Skin of body (tissue), 2 donors: ENCODE measurements around the gene CPM. TPM values are rescaled to one million over a fixed set of nuclear protein-coding genes. Genes with fewer than 3 reads are reported as not detected.
A peak's percentile ranks its signal among the peaks of the same experiment; 100 is the strongest.

Experiments
- DNase-seq: peaks from one replicate; lab custom pipeline; 2025; lab: John Stamatoyannopoulos, UW
- total RNA-seq: library from RNA; depleted of rRNA; stranded (reverse); fragments of >200 nt; gene quantifications from one replicate; pipeline ENCODE4 v1.2.3, GENCODE V29; 2014

Gene CPM
- total RNA-seq, 1 donor from 2014 or later, result 20.5 TPM

DNA sequence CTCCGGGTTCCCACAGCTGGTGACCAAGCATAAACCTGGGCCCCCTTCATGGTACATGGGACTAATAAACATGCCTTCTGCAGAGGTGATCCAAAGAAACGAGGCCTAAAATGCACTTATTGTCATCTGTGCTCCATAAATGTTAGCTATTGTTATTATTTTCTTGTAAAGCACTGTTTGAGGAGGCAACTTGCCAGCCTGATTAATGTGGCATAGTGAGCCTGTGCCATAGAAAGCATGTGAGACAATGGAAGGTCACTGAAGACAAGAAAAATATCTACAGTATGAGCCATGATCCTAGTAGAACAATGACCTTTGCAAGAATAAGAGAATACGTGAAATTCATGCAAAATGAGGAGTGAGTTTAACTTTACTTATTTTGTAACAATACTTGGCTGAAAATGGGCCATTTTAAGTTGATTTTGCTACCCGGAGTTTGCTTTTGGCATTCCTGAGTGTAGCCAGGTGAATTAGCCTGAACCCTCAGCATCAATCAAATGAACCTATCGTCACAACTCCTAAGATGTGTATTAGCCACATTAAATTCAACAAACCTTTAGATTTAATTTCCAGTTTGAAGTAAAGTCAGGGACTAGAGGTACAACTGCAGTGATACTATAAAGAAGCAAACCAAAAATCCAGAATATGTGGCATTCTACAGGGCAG is 52.2 kb downstream of the CPM start:
- DNase-seq, result no peak

DNA sequence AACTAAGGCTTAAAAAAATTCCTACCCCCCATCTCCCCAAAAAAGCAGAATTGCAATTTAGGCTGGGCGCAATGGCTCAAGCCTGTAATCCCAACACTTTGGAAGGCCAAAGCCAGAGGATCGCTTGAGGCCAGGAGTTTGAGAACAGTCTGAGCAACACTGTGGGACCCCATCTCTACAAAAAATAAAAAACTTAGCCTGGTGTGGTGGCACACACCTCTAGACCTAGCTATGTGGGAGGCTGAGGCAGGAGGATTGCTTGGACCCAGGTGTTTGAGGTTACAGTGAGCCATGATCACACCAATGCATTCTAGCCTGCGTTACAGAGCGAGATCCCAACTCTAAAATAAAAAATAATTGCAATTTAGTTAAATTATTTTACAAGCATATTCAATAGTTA is 54.1 kb downstream of the CPM start:
- DNase-seq, result no peak

DNA sequence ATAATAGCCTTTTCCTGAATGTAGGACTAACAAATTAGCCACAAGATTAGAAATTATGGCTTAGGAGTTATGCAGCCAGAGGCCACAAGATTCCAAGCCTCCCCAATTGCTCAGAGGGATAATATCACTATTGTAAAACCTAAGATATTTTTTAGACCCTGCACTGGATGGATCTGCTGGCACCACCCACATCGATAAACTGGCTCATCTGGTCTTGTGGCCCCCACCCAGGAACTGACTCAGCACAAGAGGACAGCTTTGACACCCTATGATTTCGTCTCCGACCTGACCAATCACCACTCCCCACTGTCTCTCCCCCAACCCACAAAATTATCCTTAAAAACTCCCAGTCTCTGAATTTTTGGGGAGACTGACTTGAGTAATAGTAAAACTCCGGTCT is 54.7 kb downstream of the CPM start:
- DNase-seq, result no peak

GRCh38 chr12:68877583-68877982 is 55.4 kb downstream of the CPM start:
- DNase-seq, result no peak

DNA sequence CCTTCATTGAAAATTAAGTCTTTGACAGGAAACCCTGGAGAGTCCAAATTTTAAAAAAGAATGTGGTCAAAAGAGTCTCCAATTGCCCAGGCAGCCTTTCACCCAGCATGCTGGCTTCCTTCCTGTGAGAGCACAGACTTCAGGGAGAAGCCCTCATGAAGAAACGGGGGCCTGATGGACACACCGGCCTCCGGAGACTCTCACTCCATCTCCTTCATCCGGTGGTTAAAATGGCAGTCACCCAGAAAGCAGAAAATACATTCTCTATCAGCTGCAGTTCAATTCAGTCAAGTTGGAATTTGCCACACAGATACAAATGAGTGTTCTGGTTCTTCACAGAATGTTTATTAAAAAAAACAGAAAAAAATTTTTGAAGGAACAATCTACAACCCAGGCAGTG is 56.5 kb downstream of the CPM start:
- DNase-seq, result no peak

GRCh38 chr12:68873316-68873715 is 59.7 kb downstream of the CPM start:
- no peak for DNase-seq

DNA sequence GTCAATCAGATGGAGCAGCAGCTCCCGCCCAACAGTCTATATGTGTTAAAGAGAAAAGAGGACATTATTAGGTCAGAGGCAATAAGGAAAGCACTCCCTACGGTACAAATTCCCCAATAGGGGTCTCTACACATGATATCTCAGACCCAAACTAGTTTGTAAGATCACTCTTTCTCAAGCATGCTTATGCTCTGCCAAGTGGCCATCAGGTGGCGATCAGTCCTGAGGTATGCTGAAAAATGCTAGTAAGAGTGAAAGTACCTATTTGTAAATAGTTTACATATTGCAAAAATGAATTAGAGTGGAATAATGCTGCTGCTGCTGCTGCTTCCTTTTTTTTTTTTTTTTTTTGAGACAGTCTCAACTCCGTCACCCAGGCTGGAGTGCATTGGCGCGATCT is 61.0 kb downstream of the CPM start:
- no peak for DNase-seq

GRCh38 chr12:68871396-68871795 is 61.6 kb downstream of the CPM start:
- DNase-seq, result no peak

GRCh38 chr12:68870443-68870842 is 62.5 kb downstream of the CPM start:
- DNase-seq, result no peak

- no peak for DNase-seq
Measured at GRCh38 chr12:68870011-68870410, 63.0 kb downstream of the CPM start.

DNA sequence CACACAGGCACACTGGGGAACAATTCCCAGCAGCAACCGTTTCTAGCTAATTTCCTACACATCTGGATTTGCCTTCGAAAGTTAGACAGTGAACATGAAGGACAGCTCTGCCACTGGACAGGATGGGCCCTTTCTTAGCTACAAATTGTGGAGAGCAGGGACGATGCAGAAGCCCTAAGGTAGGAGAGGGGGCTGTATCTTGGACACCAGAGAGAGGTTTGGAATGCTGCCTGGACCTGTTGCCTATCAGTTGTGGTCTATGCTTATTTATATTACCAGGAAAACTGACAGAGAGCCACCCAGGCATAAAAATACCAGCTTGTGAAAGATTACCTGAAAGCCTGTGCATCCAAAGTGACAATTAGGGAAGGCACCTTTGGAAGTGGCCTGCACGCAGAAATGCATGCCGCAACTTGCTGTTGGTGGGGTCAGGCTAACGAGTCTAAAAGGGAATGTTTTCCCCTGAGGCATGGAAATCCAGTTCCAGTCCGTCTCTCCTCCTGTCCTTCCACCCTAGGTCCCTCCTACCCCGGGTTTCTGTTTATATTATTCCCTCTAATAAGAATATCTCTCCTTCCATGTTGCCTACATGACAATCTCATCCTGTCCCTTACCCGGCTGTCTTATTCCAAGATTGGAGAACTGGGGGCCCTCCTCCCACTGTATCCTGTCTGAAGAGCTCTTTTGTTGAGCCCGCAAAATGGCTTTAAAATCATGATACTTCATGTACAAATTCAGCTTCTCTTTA is 64.8 kb downstream of the CPM start:
- DNase-seq, result no peak

GRCh38 chr12:68867606-68868005 is 65.4 kb downstream of the CPM start:
- no peak for DNase-seq

DNA sequence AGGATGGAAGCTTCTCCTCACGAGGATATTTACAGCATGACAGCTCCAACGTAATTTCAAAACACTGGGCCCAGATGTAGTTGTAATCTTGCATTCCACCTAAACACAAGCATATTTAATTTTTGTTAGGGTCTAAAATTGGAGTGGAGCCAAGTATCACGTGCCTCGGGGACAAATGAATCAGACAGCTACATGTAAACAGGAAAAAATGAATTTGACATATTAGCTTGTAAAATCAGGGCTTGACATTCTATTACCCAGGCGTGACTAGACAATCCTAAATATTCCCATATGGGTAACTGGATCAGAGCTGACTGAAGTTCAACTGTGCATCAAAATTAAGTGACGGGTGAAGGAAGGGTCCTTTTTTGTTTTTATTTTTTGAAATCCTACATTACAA is 66.0 kb downstream of the CPM start:
- no peak for DNase-seq

DNA sequence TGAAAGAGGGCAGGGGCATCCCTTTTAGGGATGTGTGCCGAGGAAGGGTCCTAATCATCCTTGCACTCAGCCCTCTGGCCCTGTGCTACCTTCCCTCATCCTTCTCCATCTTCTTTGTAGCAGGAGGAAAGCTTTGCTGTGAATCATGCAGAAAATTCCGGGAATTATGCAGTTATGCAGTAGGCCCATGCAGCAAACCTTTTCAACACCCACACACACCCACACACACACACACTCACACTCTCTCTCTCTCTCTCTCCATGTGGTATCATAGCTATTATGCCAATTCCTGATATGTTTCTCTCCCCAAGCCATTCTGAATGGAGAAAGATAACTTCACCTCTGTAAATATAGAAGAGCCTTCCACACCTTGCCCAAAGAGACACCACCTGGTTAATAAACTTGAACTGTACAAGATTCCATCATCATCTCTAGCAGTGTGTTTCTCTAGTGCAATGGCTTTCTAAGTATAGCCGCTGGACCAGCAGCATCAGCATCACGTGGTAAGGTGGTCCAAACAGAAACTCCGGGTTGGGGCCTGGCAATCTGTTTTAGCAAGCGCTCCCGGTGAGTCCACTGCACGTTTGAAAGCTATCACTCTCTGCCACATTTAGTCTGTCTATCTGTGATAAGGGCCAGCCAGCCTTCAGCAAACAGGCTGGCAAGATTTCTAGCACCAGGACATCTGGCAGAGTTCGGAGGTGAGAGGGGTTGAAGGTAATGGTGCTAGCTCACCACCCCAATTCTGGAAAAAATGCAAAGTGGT is 67.4 kb downstream of the CPM start:
- no peak for DNase-seq

DNA sequence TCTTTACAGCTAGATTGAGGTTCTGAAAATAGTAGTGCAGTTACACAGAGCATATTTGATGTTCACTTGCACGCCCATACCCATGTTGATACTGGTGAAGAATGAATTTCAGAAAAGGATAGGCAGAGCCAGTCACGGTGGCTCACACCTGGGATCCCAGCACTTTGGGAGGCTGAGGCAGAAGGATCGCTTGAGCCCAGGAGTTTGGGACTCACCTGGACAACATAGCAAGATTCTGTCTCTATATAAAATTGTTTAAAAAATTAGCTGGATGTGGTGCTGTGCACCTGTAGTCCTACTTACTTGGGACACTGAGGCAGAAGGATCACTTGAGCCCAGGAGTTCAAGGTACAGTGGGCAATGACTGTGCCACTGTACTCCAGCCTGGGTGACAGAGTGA is 68.4 kb downstream of the CPM start:
- DNase-seq, result no peak

DNA sequence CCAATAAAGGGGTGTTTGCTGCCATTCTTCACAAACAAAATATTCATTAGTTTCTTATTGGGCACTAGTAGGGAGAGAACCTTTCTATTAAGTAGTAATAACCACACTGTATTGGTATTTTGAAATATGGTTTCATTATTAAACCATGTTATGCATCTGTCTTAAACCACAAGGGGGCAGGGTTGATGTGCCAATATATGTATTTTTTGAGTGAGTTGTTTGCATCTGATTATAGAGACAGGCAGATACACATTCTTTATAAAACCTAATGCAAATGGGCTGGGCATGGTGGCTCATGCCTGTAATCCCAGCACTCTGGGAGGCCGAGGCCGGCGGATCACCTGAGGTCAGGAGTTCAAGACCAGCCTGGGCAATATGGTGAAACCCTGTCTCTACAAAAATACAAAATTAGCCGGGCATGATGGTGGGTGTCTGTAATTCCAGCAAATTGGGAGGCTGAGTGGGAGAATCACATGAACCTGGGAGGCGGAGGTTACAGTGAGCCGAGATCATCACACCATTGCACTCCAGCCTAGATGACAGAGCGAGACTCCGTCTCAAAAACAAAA is 69.0 kb downstream of the CPM start:
- DNase-seq, result peak; percentile 35

DNA sequence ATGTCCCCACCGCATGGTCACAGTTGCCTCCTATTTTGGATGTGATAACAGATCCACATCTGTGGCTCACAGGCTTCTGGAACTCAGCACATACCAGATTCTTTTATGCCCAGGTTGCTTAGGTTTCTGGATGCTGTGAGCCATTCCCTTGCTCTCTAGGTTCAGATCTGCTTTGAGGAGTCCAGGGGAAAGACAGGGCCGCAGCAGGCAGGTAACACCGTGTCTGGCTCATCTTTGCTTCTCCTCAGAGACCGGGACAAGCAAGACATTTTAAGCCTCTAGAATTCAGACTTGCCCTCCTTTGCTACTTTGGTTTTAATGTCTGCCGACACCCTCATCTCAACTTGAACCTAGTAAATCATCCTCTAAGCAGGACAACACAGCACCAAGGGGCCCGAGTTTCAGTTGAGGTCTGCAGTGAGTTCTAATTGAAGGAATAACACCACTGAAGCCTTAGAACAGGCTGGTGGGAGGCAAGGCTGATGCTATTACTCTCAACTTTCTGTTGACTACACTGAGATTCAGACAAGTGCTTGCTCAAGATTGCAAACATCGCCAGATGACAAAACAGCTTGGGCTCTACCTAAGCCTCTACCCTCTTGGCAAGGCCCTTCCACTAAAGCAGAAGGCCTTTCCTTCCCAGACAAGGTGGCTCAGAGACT is 69.7 kb downstream of the CPM start:
- DNase-seq, result no peak

DNA sequence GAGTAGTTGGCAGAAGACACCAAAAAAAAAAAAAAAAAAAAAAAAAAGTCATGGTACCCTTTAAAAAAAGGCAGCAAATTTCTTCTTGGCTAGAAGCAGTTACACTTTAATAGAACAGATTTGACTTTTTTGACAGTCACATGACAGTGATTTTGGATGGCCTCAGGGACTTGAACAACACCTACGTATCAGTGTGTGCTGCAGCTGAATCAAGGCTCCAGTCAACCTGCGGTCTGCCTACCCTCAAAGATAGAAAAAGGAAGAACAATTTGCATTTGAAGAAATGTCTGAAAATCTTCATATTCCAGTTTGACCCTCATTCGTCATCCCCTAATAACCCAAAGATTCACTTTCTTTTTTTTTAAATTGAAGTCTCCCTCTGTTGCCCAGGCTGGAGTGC is 71.1 kb downstream of the CPM start:
- no peak for DNase-seq

- no peak for DNase-seq
Measured at GRCh38 chr12:68856510-68856909, 76.5 kb downstream of the CPM start.

DNA sequence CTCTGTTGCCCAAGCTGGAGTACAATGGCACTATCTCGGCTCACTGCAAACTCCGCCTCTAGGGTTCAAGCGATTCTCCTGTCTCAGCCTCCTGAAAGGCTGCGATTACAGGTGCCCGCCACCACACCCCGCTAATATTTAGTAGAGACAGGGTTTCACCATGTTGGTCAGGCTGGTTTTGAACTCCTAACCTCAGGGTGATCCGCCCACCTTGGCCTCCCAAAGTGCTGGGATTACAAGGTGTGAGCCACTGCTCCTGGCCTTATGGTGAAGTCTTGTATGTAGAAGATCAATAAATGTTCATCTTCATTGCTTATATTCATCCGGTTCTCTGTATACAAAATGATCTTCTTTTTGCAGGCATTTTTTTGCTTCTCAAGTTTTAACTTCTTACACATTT is 77.2 kb downstream of the CPM start:
- DNase-seq, result no peak

- DNase-seq, result no peak
Measured at GRCh38 chr12:68855111-68855510, 77.9 kb downstream of the CPM start.

DNA sequence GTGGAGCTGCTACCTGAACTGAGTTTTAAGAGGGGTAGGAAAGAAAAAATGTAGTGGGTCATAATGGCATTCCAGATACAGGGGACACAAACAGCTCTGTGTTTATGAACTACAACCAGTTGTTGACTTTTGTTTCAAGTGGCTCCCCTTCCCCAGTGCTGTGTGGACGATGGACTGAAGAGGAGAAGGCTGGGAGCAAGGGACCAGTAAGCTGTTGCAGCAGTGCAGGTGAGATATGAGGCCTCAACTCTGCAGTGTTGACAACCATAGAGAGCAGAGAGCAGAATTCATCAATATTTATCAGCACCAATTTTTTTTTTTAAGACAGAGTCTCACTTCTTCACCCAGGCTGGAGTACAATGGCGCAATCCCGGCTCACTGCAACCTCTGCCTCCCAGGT is 78.4 kb downstream of the CPM start:
- no peak for DNase-seq
